ENCODE measurements around the gene DRICH1.
"Not testable (repeated sequence)": the region's sequence is repeated elsewhere in the genome, so short reads cannot be mapped to it uniquely, and the experiment has no call there.

The DRICH1 gene

GRCh38 chr22:23652286-23652685 is 20.2 kb upstream of the DRICH1 start:
- no peaks in the 10 kb centered on the region for H4K20me1 ChIP-seq (ENCODE audit: insufficient read depth)
- no peak overlapping the region for H3K27ac ChIP-seq
- no peak overlapping the region for H2AFZ ChIP-seq (ENCODE audit: low read depth)
- H3K79me2 ChIP-seq (ENCODE audit: insufficient read depth, low read depth) = no peaks in the 10 kb centered on the region
- H3K4me3 ChIP-seq (IDR thresholded peaks at IDR 0.05; ENCODE audit: insufficient read depth, low read depth, low read length) = no peak overlapping the region
- no peak overlapping the region for H3K4me2 ChIP-seq
- H3K27me3 ChIP-seq (ENCODE audit: insufficient read depth, low read depth) = no peaks in the 10 kb centered on the region
- H3K9ac ChIP-seq = no peak overlapping the region
- TF ChIP-seq CTCF (conservative IDR thresholded peaks at IDR 0.05; ENCODE audit: low read depth, low read length) = no peak
- no peaks in the 10 kb centered on the region for H3K36me3 ChIP-seq (ENCODE audit: insufficient read depth)
- H3K4me1 ChIP-seq (ENCODE audit: low read depth, poor library complexity, severe bottlenecking) = no peaks in the 10 kb centered on the region

- TF ChIP-seq CTCF (conservative IDR thresholded peaks at IDR 0.05; ENCODE audit: low read depth, low read length) = no peak
- H2AFZ ChIP-seq (ENCODE audit: low read depth) = no peak overlapping the region
- no peaks in the 10 kb centered on the region for H3K4me1 ChIP-seq (ENCODE audit: low read depth, poor library complexity, severe bottlenecking)
- no peaks in the 10 kb centered on the region for H3K36me3 ChIP-seq (ENCODE audit: insufficient read depth)
- H3K27ac ChIP-seq = no peak overlapping the region
- H3K79me2 ChIP-seq (ENCODE audit: insufficient read depth, low read depth) = no peaks in the 10 kb centered on the region
- H4K20me1 ChIP-seq (ENCODE audit: insufficient read depth) = no peaks in the 10 kb centered on the region
- H3K9ac ChIP-seq = no peak overlapping the region
- H3K4me2 ChIP-seq = no peak overlapping the region
- no peaks in the 10 kb centered on the region for H3K27me3 ChIP-seq (ENCODE audit: insufficient read depth, low read depth)
- no peak overlapping the region for H3K4me3 ChIP-seq (IDR thresholded peaks at IDR 0.05; ENCODE audit: insufficient read depth, low read depth, low read length)
These were observed 19.6 kb upstream of the DRICH1 start for GRCh38 chr22:23651676-23652075.

GRCh38 chr22:23649071-23649501 is 17.0 kb upstream of the DRICH1 start:
- no peak for TF ChIP-seq CTCF (conservative IDR thresholded peaks at IDR 0.05; ENCODE audit: low read depth, low read length)
- Histone ChIP-seq H3K79me2 (ENCODE audit: insufficient read depth, low read depth) (no peaks in the 10 kb centered on the region), H3K4me2 (no peak overlapping the region), H3K4me1 (ENCODE audit: low read depth, poor library complexity, severe bottlenecking) (no peaks in the 10 kb centered on the region), H3K27me3 (ENCODE audit: insufficient read depth, low read depth) (no peaks in the 10 kb centered on the region), H3K27ac (no peak overlapping the region), H3K9ac (no peak overlapping the region), H4K20me1 (ENCODE audit: insufficient read depth) (no peaks in the 10 kb centered on the region), H2AFZ (ENCODE audit: low read depth) (no peak overlapping the region), H3K36me3 (ENCODE audit: insufficient read depth) (no peaks in the 10 kb centered on the region), H3K4me3 (IDR thresholded peaks at IDR 0.05; ENCODE audit: insufficient read depth, low read depth, low read length) (no peak overlapping the region)

GRCh38 chr22:23646526-23646925 is 14.4 kb upstream of the DRICH1 start:
- not testable (repeated sequence) for H3K4me3 ChIP-seq (IDR thresholded peaks at IDR 0.05; ENCODE audit: insufficient read depth, low read depth, low read length); H3K4me2 ChIP-seq; H4K20me1 ChIP-seq (ENCODE audit: insufficient read depth); H3K9ac ChIP-seq; H3K36me3 ChIP-seq (ENCODE audit: insufficient read depth); H3K27ac ChIP-seq; H3K4me1 ChIP-seq (ENCODE audit: low read depth, poor library complexity, severe bottlenecking); H3K27me3 ChIP-seq (ENCODE audit: insufficient read depth, low read depth); H3K79me2 ChIP-seq (ENCODE audit: insufficient read depth, low read depth); H2AFZ ChIP-seq (ENCODE audit: low read depth)

GRCh38 chr22:23640206-23640605 is 8.1 kb upstream of the DRICH1 start:
- not testable (repeated sequence) for H3K4me3 ChIP-seq (IDR thresholded peaks at IDR 0.05; ENCODE audit: insufficient read depth, low read depth, low read length); H3K79me2 ChIP-seq (ENCODE audit: insufficient read depth, low read depth); H3K27ac ChIP-seq; H4K20me1 ChIP-seq (ENCODE audit: insufficient read depth); H3K9ac ChIP-seq; H3K4me1 ChIP-seq (ENCODE audit: low read depth, poor library complexity, severe bottlenecking); H3K36me3 ChIP-seq (ENCODE audit: insufficient read depth); H2AFZ ChIP-seq (ENCODE audit: low read depth); H3K4me2 ChIP-seq; H3K27me3 ChIP-seq (ENCODE audit: insufficient read depth, low read depth)
